WTC11 (cell line): Measurements from ENCODE around the gene KCNS3.

Source experiments
- ELF4 ChIP-seq: sonication (generic); formaldehyde crosslinking; IDR thresholded peaks from 2 replicates; pipeline ENCODE4 v1.8.1; 2022; ENCODE audit warnings: low read depth, mild to moderate bottlenecking, moderate library complexity, missing genetic modification reagents
- ESRRA ChIP-seq: sonication (generic); formaldehyde crosslinking; IDR thresholded peaks from 2 replicates; pipeline ENCODE4 v1.8.1; 2022; ENCODE audit warnings: mild to moderate bottlenecking, missing genetic modification reagents, borderline replicate concordance
- ETV6 ChIP-seq: sonication (generic); formaldehyde crosslinking; IDR thresholded peaks from 2 replicates; pipeline ENCODE4 v1.8.1; 2022; ENCODE audit warnings: mild to moderate bottlenecking, missing genetic modification reagents
- MXD4 ChIP-seq: fragments of 250-450 bp; sonication (Bioruptor Pico); IDR thresholded peaks from 2 replicates; pipeline ENCODE4 v1.8.0; 2021; ENCODE audit warnings: mild to moderate bottlenecking, moderate library complexity, borderline replicate concordance
- NFYB ChIP-seq: sonication (generic); formaldehyde crosslinking; conservative IDR thresholded peaks from 2 replicates; pipeline ENCODE4 v1.8.0; 2022; ENCODE audit warnings: low read depth, missing genetic modification reagents
- TEAD4 ChIP-seq: sonication (generic); formaldehyde crosslinking; IDR thresholded peaks from 2 replicates; pipeline ENCODE4 v1.8.0; 2022; ENCODE audit warnings: mild to moderate bottlenecking, missing genetic modification reagents
- TF ChIP-seq, protein P1 (sequence below): sonication (generic); formaldehyde crosslinking; IDR thresholded peaks from 2 replicates; pipeline ENCODE4 v1.8.0; 2022; ENCODE audit warnings: mild to moderate bottlenecking, missing genetic modification reagents
- TF ChIP-seq, protein P2 (sequence below): fragments of 200-600 bp; IDR thresholded peaks from 2 replicates; pipeline ENCODE4 v1.8.0; 2022; ENCODE audit warnings: antibody characterized with exemption
- TF ChIP-seq, protein P3 (sequence below): sonication (generic); formaldehyde crosslinking; conservative IDR thresholded peaks from 2 replicates; pipeline ENCODE4 v1.8.1; 2022; ENCODE audit warnings: mild to moderate bottlenecking, missing genetic modification reagents
- TF ChIP-seq, protein P4 (sequence below): sonication (generic); formaldehyde crosslinking; IDR thresholded peaks from 2 replicates; pipeline ENCODE4 v1.8.0; 2022; ENCODE audit warnings: missing genetic modification reagents
- TF ChIP-seq, protein P5 (sequence below): sonication (generic); formaldehyde crosslinking; IDR thresholded peaks from 2 replicates; pipeline ENCODE4 v1.8.0; 2022; ENCODE audit warnings: mild to moderate bottlenecking, missing genetic modification reagents

DNA sequence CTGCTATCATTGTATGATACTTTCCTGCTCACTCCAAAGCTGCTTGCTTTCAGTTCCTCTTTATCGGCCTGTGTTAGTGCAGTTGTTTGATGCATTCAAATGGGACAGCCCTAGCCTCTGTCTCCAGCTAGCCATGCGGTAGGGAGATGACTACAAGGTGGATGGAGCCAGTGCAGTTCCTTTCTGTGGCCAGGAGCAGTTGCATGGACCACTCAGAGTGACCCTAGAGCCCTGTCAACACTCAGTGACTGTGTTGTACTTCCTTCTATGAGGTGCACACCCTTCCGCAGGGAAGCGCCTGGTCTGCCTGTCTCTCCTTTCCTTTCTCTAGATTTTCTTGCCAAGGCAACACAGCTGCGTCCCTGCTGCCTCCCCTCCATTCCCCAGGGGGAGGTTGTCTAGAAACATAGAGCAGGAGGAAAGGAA is 33.8 kb downstream of the KCNS3 start:
- TF ChIP-seq, protein P1, sequence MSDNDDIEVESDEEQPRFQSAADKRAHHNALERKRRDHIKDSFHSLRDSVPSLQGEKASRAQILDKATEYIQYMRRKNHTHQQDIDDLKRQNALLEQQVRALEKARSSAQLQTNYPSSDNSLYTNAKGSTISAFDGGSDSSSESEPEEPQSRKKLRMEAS (CRISPR knock-in tag): no peak
- TF ChIP-seq, protein P2, sequence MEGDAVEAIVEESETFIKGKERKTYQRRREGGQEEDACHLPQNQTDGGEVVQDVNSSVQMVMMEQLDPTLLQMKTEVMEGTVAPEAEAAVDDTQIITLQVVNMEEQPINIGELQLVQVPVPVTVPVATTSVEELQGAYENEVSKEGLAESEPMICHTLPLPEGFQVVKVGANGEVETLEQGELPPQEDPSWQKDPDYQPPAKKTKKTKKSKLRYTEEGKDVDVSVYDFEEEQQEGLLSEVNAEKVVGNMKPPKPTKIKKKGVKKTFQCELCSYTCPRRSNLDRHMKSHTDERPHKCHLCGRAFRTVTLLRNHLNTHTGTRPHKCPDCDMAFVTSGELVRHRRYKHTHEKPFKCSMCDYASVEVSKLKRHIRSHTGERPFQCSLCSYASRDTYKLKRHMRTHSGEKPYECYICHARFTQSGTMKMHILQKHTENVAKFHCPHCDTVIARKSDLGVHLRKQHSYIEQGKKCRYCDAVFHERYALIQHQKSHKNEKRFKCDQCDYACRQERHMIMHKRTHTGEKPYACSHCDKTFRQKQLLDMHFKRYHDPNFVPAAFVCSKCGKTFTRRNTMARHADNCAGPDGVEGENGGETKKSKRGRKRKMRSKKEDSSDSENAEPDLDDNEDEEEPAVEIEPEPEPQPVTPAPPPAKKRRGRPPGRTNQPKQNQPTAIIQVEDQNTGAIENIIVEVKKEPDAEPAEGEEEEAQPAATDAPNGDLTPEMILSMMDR: no peak
- TF ChIP-seq, protein P3, sequence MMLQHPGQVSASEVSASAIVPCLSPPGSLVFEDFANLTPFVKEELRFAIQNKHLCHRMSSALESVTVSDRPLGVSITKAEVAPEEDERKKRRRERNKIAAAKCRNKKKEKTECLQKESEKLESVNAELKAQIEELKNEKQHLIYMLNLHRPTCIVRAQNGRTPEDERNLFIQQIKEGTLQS (CRISPR knock-in tag): no peak
- no peak for TF ChIP-seq ESRRA
- no peak for TF ChIP-seq TEAD4 (CRISPR knock-in tag)
- TF ChIP-seq, protein P4, sequence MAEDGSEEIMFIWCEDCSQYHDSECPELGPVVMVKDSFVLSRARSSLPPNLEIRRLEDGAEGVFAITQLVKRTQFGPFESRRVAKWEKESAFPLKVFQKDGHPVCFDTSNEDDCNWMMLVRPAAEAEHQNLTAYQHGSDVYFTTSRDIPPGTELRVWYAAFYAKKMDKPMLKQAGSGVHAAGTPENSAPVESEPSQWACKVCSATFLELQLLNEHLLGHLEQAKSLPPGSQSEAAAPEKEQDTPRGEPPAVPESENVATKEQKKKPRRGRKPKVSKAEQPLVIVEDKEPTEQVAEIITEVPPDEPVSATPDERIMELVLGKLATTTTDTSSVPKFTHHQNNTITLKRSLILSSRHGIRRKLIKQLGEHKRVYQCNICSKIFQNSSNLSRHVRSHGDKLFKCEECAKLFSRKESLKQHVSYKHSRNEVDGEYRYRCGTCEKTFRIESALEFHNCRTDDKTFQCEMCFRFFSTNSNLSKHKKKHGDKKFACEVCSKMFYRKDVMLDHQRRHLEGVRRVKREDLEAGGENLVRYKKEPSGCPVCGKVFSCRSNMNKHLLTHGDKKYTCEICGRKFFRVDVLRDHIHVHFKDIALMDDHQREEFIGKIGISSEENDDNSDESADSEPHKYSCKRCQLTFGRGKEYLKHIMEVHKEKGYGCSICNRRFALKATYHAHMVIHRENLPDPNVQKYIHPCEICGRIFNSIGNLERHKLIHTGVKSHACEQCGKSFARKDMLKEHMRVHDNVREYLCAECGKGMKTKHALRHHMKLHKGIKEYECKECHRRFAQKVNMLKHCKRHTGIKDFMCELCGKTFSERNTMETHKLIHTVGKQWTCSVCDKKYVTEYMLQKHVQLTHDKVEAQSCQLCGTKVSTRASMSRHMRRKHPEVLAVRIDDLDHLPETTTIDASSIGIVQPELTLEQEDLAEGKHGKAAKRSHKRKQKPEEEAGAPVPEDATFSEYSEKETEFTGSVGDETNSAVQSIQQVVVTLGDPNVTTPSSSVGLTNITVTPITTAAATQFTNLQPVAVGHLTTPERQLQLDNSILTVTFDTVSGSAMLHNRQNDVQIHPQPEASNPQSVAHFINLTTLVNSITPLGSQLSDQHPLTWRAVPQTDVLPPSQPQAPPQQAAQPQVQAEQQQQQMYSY (CRISPR knock-in tag): no peak
- no peak for TF ChIP-seq NFYB
- TF ChIP-seq MXD4 (CRISPR knock-in tag): no peak
- TF ChIP-seq, protein P5, sequence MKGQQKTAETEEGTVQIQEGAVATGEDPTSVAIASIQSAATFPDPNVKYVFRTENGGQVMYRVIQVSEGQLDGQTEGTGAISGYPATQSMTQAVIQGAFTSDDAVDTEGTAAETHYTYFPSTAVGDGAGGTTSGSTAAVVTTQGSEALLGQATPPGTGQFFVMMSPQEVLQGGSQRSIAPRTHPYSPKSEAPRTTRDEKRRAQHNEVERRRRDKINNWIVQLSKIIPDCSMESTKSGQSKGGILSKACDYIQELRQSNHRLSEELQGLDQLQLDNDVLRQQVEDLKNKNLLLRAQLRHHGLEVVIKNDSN (CRISPR knock-in tag): no peak
- no peak for TF ChIP-seq ETV6
- no peak for TF ChIP-seq ELF4
